Erythroblast (primary cell): ENCODE results near the gene ST7.

Experiments
- DNase-seq, 2 experiments: peaks; one replicate each; lab custom pipeline; 2025; lab: John Stamatoyannopoulos, UW
- GATA1 ChIP-seq: IDR thresholded peaks from 2 replicates; pipeline ENCODE4 v1.6.1; 2011; ENCODE audit warnings: low read depth, mild to moderate bottlenecking, control low read depth, low read length, moderate library complexity
- POLR2A ChIP-seq: IDR thresholded peaks from 2 replicates; pipeline ENCODE4 v1.6.1; 2011; ENCODE audit warnings: mild to moderate bottlenecking, low read length

Gene ST7

DNA sequence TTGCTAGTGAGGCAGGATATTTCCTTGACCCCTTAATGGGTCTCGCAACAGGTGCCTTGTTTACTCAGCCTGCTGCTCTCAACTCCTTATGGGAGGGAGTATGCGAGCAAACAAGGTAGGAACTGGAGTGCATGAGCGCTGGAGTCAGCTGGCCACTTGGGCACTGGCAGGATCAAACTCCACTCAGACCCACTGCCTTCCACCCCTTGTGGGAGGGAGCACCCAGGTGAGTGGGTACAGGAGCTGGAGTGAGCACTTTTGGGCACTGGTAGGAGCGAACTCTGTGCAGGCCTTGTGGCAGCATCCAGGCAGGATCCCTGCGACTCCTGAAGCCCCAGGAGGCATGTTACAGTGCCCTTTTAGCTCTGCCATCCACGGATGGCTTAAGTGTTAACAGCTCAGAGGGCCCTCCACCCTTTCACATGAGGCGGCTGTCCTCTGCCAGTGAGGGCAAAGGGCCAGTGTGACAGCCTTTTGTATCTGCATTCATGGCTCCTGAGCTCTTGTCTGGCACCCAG, 123.2 kb downstream of the ST7 start:
- DNase-seq: no peak
- no peak for TF ChIP-seq GATA1
- no peak for TF ChIP-seq POLR2A

GRCh38 chr7:117077658-117078057, 124.4 kb downstream of the ST7 start:
- no peak for TF ChIP-seq GATA1
- TF ChIP-seq POLR2A: no peak
- no peak for DNase-seq

- no peak for TF ChIP-seq GATA1
- no peak for TF ChIP-seq POLR2A
- no peak for DNase-seq
These were observed 129.3 kb downstream of the ST7 start for GRCh38 chr7:117082647-117083046.

DNA sequence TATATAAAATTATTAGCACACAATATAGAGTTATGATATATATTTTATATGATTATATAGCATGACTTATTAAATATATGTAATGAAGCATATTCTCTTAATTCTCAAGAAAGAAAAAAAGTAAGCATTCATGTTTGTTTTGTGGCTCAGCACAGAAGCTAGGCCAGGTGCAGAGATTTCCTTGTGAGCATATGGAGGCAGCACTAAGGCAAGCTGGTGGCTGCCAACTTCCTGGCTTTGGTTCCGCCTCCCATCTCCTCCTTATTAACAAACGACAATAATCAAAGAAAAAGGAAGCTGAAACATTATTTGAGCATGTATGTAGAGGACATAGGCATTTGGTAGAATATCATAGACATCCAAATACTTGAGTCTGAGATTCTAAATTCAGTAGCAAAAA, 130.3 kb downstream of the ST7 start:
- TF ChIP-seq GATA1 (no peak), POLR2A (no peak)
- no peak for DNase-seq

- DNase-seq: no peak
- TF ChIP-seq GATA1 (no peak), POLR2A (no peak)
These were observed 131.0 kb downstream of the ST7 start for GRCh38 chr7:117084286-117084685.

- no peak for DNase-seq
- TF ChIP-seq POLR2A (no peak), GATA1 (no peak)
These were observed 132.0 kb downstream of the ST7 start for GRCh38 chr7:117085275-117085674.

DNA sequence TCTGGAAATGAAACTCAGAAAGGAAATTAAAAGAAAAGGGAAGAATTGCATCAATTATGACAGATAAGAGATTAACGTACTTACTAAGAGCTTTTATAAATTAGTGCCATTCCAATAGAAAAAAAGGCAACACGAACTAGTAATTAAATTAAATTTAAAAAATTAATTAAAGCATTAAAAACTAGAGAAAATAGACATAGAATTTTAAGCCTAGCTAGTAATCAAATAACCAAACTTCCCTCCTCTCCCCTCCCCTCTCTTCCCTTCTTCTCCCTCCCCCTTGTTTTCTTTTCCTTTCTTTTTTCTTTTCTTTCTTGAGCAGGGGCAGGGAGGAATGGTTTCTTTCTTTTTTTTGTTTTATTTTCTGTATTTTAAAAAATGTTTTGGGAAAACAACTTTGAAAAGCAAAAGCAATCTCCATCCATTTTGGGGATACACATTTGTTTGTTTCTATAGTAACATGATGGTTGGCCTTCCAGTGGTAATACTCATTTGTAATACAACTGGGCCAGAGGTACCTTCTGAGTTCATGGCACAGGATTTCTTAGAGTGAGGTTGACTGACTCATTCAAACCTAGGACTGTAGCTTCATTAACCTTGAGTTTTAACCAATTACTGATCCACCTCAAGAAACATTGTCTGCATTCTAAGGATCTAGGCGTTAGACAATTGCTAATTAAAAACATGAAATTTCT, 132.6 kb downstream of the ST7 start:
- no peak for DNase-seq
- TF ChIP-seq GATA1: no peak
- TF ChIP-seq POLR2A: no peak

GRCh38 chr7:117086788-117087187, 133.5 kb downstream of the ST7 start:
- TF ChIP-seq POLR2A (no peak), GATA1 (no peak)
- peak; percentile 40 to 41 for DNase-seq

GRCh38 chr7:117087639-117088396, 134.5 kb downstream of the ST7 start:
- TF ChIP-seq POLR2A (no peak), GATA1 (no peak)
- DNase-seq: no peak

- no peak for TF ChIP-seq POLR2A
- TF ChIP-seq GATA1: no peak
These were observed 135.4 kb downstream of the ST7 start for GRCh38 chr7:117088623-117089194.

GRCh38 chr7:117090791-117091190, 137.5 kb downstream of the ST7 start:
- TF ChIP-seq GATA1 (no peak), POLR2A (no peak)
- DNase-seq: peak; percentile 39 to 58

More at GRCh38 chr7:117088623-117089194, 135.4 kb downstream of the ST7 start:
- DNase-seq: peak in 1 of 2 experiments; percentile 50

GRCh38 chr7:117091721-117092120, 138.4 kb downstream of the ST7 start:
- TF ChIP-seq POLR2A (no peak), GATA1 (no peak)
- peak; percentile 31 to 78 for DNase-seq

- no peak for DNase-seq
- TF ChIP-seq POLR2A (no peak), GATA1 (no peak)
These were observed 139.5 kb downstream of the ST7 start for GRCh38 chr7:117092785-117093184.

DNA sequence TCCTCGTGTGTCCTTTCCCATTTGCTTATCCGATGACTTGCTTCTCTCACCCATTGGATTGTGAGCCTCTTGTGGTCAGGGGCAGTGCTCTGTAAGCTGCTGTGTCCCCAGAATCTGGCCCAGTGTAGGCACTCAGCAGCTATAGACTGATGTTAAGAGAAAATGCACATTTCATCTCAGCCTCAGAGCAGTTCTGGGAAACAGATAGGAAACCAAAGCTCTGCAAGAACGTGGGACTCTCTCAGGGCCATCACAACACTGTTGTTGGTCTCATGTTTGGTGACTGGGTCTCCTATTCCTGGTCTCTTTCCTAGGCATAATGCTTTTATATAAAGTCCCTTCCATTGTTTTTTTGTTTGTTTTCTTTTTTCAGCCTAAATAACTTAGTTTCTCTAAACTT, 141.2 kb downstream of the ST7 start:
- DNase-seq: no peak
- no peak for TF ChIP-seq POLR2A
- no peak for TF ChIP-seq GATA1
